LNCaP clone FGC (cell line): ENCODE measurements around the gene MTUS2.

Experiments
- DNase-seq: peaks from one replicate; pipeline ENCODE4 v3.0.0-alpha.2; 2011; ENCODE audit warnings: low read depth
- H3K4me3 ChIP-seq: 2 replicates; pipeline ENCODE4 v1.5.1; 2011; ENCODE audit warnings: mild to moderate bottlenecking, low read depth, low read length, control low read depth
- TF ChIP-seq, protein P1 (sequence below): IDR thresholded peaks from 2 replicates; pipeline ENCODE4 v1.5.1; 2012; ENCODE audit warnings: mild to moderate bottlenecking; ENCODE audit not compliant: control insufficient read depth, insufficient read depth; ENCODE audit errors: extremely low read depth

MTUS2 gene

DNA sequence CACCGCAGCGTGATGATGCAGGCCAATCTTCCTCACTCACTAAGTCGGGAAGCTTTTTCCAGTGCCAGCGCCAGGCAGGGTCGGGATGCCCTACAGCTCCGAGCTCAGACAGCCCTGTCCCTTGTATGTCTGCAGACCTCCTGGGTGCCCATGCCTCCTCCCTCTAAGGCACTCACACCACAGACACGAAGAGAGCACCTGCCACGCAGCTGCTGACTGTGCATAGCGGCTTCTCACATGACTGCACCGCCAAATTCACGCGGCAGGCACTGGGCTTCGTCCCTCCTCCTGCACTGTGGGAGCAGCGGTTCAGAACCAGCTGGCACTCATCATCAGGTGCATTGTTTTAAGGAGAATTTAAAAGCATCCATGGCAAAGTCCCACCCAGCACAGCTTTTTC is 687.2 kb downstream of the MTUS2 start:
- no peak for DNase-seq
- H3K4me3 ChIP-seq = no peak overlapping the region
- TF ChIP-seq, protein P1, sequence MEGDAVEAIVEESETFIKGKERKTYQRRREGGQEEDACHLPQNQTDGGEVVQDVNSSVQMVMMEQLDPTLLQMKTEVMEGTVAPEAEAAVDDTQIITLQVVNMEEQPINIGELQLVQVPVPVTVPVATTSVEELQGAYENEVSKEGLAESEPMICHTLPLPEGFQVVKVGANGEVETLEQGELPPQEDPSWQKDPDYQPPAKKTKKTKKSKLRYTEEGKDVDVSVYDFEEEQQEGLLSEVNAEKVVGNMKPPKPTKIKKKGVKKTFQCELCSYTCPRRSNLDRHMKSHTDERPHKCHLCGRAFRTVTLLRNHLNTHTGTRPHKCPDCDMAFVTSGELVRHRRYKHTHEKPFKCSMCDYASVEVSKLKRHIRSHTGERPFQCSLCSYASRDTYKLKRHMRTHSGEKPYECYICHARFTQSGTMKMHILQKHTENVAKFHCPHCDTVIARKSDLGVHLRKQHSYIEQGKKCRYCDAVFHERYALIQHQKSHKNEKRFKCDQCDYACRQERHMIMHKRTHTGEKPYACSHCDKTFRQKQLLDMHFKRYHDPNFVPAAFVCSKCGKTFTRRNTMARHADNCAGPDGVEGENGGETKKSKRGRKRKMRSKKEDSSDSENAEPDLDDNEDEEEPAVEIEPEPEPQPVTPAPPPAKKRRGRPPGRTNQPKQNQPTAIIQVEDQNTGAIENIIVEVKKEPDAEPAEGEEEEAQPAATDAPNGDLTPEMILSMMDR = no peak

DNA sequence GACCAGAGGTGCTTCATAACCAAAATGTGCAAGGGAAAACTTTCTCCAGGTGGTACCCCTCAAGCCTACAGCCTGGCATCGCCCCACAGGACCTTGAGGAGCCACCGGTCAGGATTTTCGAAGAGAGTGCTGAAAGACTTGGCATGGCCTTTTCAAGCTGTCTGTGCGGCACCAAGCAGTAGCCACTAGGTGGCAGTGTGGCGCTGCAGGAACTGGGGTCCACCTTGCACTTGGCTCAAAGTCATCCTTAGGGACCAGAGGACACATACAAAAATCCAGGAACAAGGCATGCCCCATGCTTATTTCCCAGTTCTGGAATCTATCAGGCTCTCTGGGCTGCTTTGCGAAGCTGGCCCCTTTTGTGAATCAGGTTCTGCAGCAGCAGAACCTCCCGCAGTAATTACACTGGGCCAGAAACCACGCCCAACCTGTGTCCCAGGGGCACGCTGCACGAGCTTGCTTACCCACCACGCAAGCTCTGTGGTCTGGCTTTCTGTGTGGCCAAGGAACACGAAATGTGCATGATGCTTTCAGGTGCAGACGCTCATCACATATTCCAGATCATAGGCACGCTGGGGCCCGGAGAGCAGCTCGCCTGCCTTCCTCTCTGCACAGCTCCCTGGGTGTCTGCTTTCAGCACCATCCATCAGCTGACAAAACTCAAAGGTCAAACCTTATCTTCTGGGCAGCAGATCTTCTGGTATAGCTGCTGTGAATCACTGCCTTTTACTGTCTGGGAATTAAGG is 688.2 kb downstream of the MTUS2 start:
- peak; percentile 40 for DNase-seq
- TF ChIP-seq, protein P1 = peak; percentile 94
- no peak overlapping the region for H3K4me3 ChIP-seq

GRCh38 chr13:29508876-29509252 is 688.7 kb downstream of the MTUS2 start:
- TF ChIP-seq, protein P1 = no peak
- no peak for DNase-seq
- no peak overlapping the region for H3K4me3 ChIP-seq

DNA sequence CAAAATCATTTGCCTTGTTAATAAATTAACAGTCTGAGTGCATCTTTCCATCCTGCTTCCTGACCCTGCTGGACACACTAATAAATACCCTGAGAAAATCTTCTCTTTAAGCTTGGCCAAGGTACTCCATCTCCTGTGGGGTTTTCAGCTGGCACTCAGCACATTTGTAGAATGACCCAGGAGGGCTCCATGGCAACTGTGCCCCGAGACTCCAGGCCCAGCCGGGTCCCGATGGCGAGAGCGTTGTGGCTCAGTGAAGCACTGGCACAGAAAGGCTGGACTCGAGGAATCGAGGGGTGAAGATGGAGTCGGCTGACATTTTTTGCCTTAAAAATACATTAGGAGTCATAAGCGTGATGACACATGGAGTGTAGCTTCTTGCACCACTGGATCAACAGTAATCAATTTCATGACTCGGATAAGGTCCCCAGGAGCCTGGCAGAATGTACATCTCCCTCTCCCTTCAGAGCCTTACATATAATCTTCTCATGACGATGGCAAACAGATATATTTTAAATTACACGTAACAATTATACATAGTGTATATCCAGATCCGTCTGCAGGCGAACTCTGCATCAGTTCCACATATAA is 690.0 kb downstream of the MTUS2 start:
- no peak overlapping the region for H3K4me3 ChIP-seq
- TF ChIP-seq, protein P1 = no peak
- no peak for DNase-seq

- TF ChIP-seq, protein P1 = no peak
- no peak for DNase-seq
- no peak overlapping the region for H3K4me3 ChIP-seq
These were observed 690.5 kb downstream of the MTUS2 start for GRCh38 chr13:29510651-29511084.

DNA sequence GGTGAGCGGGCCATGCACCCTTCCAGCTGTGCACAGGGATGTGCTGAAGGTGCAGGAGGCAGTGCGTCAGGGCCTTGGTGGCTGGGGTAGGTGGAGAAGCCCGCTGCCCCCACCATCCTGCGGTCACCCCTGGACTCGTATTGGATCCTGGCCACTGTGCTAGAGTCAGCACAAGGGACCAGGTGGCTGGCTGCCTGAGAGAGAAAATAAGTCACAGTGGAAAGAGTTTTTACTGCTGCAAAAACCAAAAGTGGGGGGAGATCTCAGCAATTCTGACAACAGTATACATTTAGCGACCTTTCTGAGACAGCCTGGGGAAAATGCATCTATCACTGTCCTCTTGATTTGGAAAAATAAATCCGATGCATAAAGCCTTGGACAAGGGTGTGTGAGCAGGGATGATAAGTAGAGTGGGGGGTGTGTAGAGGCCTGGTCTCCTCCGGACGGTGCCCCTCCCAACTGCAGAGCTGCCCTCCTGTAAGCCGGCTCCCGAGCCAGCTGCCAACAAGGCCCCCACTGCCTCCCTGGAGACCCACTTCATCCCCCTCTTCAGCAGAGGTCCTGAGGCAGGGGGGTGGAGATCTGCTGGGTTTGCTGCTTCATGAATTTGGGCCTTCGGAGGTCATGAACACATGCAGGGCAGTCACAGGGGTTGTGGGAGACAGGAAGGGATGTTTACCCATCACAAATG is 691.1 kb downstream of the MTUS2 start:
- TF ChIP-seq, protein P1 = no peak
- DNase-seq = no peak
- no peak overlapping the region for H3K4me3 ChIP-seq

DNA sequence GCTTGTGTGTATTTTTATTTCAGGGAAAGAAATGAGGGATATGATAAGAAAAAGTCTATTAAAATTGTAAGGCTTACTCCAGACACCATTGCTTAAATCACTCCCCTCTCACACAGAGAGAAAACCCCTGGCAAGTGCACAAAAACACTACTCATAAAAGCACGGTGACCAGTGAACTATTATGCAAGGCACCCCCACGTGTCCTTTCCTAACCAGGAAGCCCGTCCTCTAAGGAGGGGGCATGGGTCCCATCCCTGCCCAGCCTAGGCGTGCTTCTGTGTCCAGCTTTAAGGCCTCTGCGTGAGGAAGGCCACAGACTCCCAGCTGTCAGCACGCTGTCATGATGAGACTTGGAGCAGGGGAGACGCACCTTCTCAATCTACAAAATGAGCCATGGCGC is 691.8 kb downstream of the MTUS2 start:
- DNase-seq = no peak
- TF ChIP-seq, protein P1 = no peak
- no peak overlapping the region for H3K4me3 ChIP-seq
